HEK293 (cell line): ENCODE results near the gene NUDT5.

Experiments used
- CTCF ChIA-PET: fragments of 350-600 bp; formaldehyde crosslinking; extraction: SDS; loops from one replicate; lab custom pipeline; 2021; ENCODE audit warnings: antibody characterized with exemption; lab: Yijun Ruan, JAX
- POLR2A ChIA-PET: fragments of 300-600 bp; formaldehyde crosslinking; extraction: SDS; loops from one replicate; lab custom pipeline; 2020; ENCODE audit warnings: antibody characterized with exemption, inconsistent platforms; lab: Yijun Ruan, JAX
- H3K27ac ChIP-seq: fragments of 200-500 bp; sonication (Bioruptor generic); 2 replicates; pipeline ENCODE4 v1.5.1; 2014; ENCODE audit warnings: low read depth, low read length, control low read depth, inconsistent platforms; ENCODE audit errors: extremely low read depth
- H3K36me3 ChIP-seq, 2 experiments: fragments of 200-500 bp in 1 of 2; sonication (Bioruptor generic) in 1 of 2; 1 replicate in 1 of 2; 2 replicates in 1 of 2; pipeline ENCODE4 v1.5.1; 2014 to 2017; ENCODE audit warnings: inconsistent platforms in 2 of 2, low read length in 2 of 2; ENCODE audit not compliant: control insufficient read depth in 2 of 2, insufficient read depth in 1 of 2
- H3K4me1 ChIP-seq: fragments of 200-500 bp; sonication (Bioruptor generic); 2 replicates; pipeline ENCODE4 v1.5.1; 2014; ENCODE audit warnings: mild to moderate bottlenecking, low read length, inconsistent platforms; ENCODE audit not compliant: control insufficient read depth, insufficient read depth
- H3K4me3 ChIP-seq: 2 replicates; pipeline ENCODE4 v1.5.1; 2011; ENCODE audit warnings: low read depth, mild to moderate bottlenecking, control low read depth, low read length, moderate library complexity
- H3K9me3 ChIP-seq: fragments of 200-500 bp; sonication (Bioruptor generic); 2 replicates; pipeline ENCODE4 v1.5.1; 2014; ENCODE audit warnings: low read depth, low read length, inconsistent platforms; ENCODE audit not compliant: control insufficient read depth, insufficient read depth
- OSR2 ChIP-seq: fragments of 450-650 bp; formaldehyde crosslinking; IDR thresholded peaks from 2 replicates; pipeline ENCODE4 v1.5.1; 2016; ENCODE audit warnings: missing biosample characterization, missing genetic modification characterization
- ZFP3 ChIP-seq: fragments of 450-650 bp; formaldehyde crosslinking; IDR thresholded peaks from 2 replicates; pipeline ENCODE4 v1.5.1; 2016; ENCODE audit warnings: low read depth, missing biosample characterization, missing genetic modification characterization
- ZFP41 ChIP-seq: fragments of 450-650 bp; formaldehyde crosslinking; IDR thresholded peaks from 2 replicates; pipeline ENCODE4 v1.5.1; 2016; ENCODE audit warnings: missing biosample characterization, missing genetic modification characterization, borderline replicate concordance
- ZNF146 ChIP-seq: fragments of 450-650 bp; formaldehyde crosslinking; IDR thresholded peaks from 2 replicates; pipeline ENCODE4 v1.5.1; 2016; ENCODE audit warnings: missing biosample characterization, missing genetic modification characterization
- ZNF211 ChIP-seq: fragments of 450-650 bp; formaldehyde crosslinking; IDR thresholded peaks from 2 replicates; pipeline ENCODE4 v1.5.1; 2016; ENCODE audit warnings: low read depth, missing biosample characterization, missing genetic modification characterization
- ZNF221 ChIP-seq: fragments of 450-650 bp; formaldehyde crosslinking; IDR thresholded peaks from 2 replicates; pipeline ENCODE4 v1.5.1; 2017; ENCODE audit warnings: missing biosample characterization, missing genetic modification characterization, borderline replicate concordance
- ZNF558 ChIP-seq: fragments of 450-650 bp; formaldehyde crosslinking; IDR thresholded peaks from 2 replicates; pipeline ENCODE4 v1.5.1; 2016; ENCODE audit warnings: missing biosample characterization, missing genetic modification characterization
- ZNF561 ChIP-seq: fragments of 450-650 bp; IDR thresholded peaks from 2 replicates; pipeline ENCODE4 v1.5.1; 2018; ENCODE audit warnings: missing biosample characterization, missing genetic modification characterization, borderline replicate concordance
- ZNF571 ChIP-seq: fragments of 450-650 bp; formaldehyde crosslinking; IDR thresholded peaks from 2 replicates; pipeline ENCODE4 v1.5.0; 2017; ENCODE audit warnings: missing biosample characterization, missing genetic modification characterization
- ZNF600 ChIP-seq: fragments of 450-650 bp; formaldehyde crosslinking; IDR thresholded peaks from 2 replicates; pipeline ENCODE4 v1.5.1; 2016; ENCODE audit warnings: missing biosample characterization, missing genetic modification characterization
- ZNF707 ChIP-seq: fragments of 450-650 bp; formaldehyde crosslinking; IDR thresholded peaks from 2 replicates; pipeline ENCODE4 v1.5.1; 2016; ENCODE audit warnings: missing biosample characterization, missing genetic modification characterization
- ZNF768 ChIP-seq: fragments of 450-650 bp; formaldehyde crosslinking; IDR thresholded peaks from 2 replicates; pipeline ENCODE4 v1.5.1; 2018; ENCODE audit warnings: missing biosample characterization, mild to moderate bottlenecking, missing genetic modification characterization
- ZNF792 ChIP-seq: fragments of 450-650 bp; formaldehyde crosslinking; IDR thresholded peaks from 2 replicates; pipeline ENCODE4 v1.5.1; 2016; ENCODE audit warnings: missing biosample characterization, missing genetic modification characterization
- TF ChIP-seq, protein P1 (sequence below): fragments of 450-650 bp; formaldehyde crosslinking; IDR thresholded peaks from 2 replicates; pipeline ENCODE4 v1.5.1; 2017; ENCODE audit warnings: missing biosample characterization, missing genetic modification characterization
- TF ChIP-seq, protein P2 (sequence below): fragments of 450-650 bp; formaldehyde crosslinking; IDR thresholded peaks from 2 replicates; pipeline ENCODE4 v1.5.1; 2016; ENCODE audit warnings: missing biosample characterization, missing genetic modification characterization
- TF ChIP-seq, protein P3 (sequence below): sonication (generic); formaldehyde crosslinking; IDR thresholded peaks from 2 replicates; pipeline ENCODE4 v1.8.1; 2022; ENCODE audit warnings: mild to moderate bottlenecking, moderate library complexity, missing genetic modification reagents
- TF ChIP-seq, protein P4 (sequence below): fragments of 450-650 bp; formaldehyde crosslinking; IDR thresholded peaks from 2 replicates; pipeline ENCODE4 v1.5.1; 2016; ENCODE audit warnings: missing biosample characterization, missing genetic modification characterization
- TF ChIP-seq, protein P5 (sequence below): fragments of 450-650 bp; formaldehyde crosslinking; IDR thresholded peaks from 2 replicates; pipeline ENCODE4 v1.5.0; 2017; ENCODE audit warnings: missing biosample characterization, missing genetic modification characterization, borderline replicate concordance

Gene NUDT5

DNA sequence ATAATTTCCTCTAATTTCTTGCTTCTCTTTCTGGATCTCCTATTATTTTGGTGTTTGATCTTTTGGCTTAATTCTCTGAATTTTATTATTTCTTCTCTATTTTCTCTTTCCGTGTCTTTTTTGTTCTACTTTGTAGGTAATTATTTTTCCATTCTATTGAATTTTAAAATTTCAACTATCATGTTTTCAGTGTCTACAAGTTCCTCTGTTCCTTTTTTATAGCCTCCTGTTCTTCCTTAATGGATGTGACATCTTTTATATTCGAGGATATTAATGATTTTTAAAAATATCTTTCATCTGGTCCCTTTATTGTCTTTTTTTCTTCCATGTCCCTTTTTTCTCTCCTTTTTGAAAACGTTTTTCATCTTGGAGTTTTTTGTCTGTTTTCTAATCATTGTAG, 11.4 kb upstream of the NUDT5 start:
- no peak overlapping the region for H3K4me3 ChIP-seq
- CTCF ChIA-PET = interaction anchor here (4.8 kb wide), 1 partner anchor 8 kb away, joined by 29 read pairs; no protein-coding TSS in a partner anchor
- no peak for TF ChIP-seq ZFP3
- TF ChIP-seq ZNF792 (tag by site-specific recombination) = no peak
- no peak for TF ChIP-seq OSR2 (tag by site-specific recombination)
- TF ChIP-seq ZNF558 = peak; percentile 62; the same call in 1 of the 2 replicates
- TF ChIP-seq ZFP41 = no peak
- TF ChIP-seq, protein P1, sequence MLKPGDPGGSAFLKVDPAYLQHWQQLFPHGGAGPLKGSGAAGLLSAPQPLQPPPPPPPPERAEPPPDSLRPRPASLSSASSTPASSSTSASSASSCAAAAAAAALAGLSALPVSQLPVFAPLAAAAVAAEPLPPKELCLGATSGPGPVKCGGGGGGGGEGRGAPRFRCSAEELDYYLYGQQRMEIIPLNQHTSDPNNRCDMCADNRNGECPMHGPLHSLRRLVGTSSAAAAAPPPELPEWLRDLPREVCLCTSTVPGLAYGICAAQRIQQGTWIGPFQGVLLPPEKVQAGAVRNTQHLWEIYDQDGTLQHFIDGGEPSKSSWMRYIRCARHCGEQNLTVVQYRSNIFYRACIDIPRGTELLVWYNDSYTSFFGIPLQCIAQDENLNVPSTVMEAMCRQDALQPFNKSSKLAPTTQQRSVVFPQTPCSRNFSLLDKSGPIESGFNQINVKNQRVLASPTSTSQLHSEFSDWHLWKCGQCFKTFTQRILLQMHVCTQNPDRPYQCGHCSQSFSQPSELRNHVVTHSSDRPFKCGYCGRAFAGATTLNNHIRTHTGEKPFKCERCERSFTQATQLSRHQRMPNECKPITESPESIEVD = no peak
- TF ChIP-seq, protein P2, sequence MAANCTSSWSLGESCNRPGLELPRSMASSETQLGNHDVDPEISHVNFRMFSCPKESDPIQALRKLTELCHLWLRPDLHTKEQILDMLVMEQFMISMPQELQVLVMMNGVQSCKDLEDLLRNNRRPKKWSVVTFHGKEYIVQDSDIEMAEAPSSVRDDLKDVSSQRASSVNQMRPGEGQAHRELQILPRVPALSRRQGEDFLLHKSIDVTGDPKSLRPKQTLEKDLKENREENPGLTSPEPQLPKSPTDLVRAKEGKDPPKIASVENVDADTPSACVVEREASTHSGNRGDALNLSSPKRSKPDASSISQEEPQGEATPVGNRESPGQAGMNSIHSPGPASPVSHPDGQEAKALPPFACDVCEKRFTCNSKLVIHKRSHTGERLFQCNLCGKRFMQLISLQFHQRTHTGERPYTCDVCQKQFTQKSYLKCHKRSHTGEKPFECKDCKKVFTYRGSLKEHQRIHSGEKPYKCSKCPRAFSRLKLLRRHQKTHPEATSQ (tag by site-specific recombination) = no peak
- TF ChIP-seq ZNF211 (tag by site-specific recombination) = no peak
- TF ChIP-seq ZNF221 = no peak
- TF ChIP-seq, all 188 proteins: peak for 1
- Histone ChIP-seq H3K36me3 (peaks cover 59 to 84% of the 10 kb centered on the region in 2 experiments), H3K27ac (no peak overlapping the region), H3K9me3 (no peaks in the 10 kb centered on the region), H3K4me1 (no peaks in the 10 kb centered on the region)
- POLR2A ChIA-PET = interaction anchor here (0.6 to 1.3 kb wide), 2 partner anchors 11 to 28 kb away, joined by 3 read pairs; partner anchors contain the start of genes CDC123 and NUDT5

DNA sequence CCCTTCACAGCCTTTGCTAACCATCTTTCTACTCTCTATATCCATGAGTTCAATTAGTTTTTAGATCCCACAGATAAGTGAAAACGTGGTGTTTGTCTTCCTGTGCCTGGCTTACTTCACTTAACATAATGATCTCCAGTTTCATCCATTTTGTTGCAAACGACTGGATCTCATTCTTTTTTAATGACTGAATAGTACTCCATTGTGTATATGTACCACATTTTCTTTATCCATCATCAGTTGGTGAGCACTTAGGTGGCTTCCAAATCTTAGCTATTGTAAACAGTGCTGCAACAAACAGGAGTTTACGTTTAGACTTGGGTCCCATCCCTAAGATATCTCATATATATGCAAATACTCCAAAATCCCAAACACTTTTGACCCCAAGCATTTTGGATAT, 9.4 kb upstream of the NUDT5 start:
- no peaks in the 10 kb centered on the region for H3K4me1 ChIP-seq
- no peaks in the 10 kb centered on the region for H3K9me3 ChIP-seq
- H3K36me3 ChIP-seq = peaks cover 54 to 81% of the 10 kb centered on the region in 2 experiments
- H3K4me3 ChIP-seq = no peak overlapping the region
- ChIA-PET CTCF (interaction anchor here (4.8 kb wide), 1 partner anchor 10 kb away, joined by 29 read pairs; no protein-coding TSS in a partner anchor), POLR2A (no interaction called here)
- peak; percentile 59 for TF ChIP-seq ZNF146 (tag by site-specific recombination)
- TF ChIP-seq, protein P3, sequence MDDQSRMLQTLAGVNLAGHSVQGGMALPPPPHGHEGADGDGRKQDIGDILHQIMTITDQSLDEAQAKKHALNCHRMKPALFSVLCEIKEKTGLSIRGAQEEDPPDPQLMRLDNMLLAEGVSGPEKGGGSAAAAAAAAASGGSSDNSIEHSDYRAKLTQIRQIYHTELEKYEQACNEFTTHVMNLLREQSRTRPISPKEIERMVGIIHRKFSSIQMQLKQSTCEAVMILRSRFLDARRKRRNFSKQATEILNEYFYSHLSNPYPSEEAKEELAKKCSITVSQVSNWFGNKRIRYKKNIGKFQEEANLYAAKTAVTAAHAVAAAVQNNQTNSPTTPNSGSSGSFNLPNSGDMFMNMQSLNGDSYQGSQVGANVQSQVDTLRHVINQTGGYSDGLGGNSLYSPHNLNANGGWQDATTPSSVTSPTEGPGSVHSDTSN = no peak
- no peak overlapping the region for H3K27ac ChIP-seq

DNA sequence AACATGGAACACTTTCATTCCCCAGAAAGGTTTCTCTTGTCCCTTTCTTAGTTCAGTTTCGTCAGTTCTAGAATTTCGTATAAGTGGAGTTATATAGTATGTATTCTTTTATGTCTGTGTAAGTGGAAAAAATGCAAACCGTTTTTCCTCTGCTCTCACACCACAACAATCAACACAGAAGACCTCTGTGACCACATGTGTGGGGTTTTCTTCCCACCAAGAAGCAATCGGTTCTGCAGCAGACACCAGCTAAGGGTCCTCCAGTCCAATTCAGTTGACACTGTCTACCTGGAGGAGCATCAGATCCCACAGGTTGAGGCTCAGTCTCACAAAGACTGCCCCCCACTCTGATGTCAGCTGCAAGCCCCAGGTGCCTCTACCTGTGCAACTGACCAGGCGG, 6.5 kb upstream of the NUDT5 start:
- H3K9me3 ChIP-seq = no peaks in the 10 kb centered on the region
- peaks cover 53 to 72% of the 10 kb centered on the region in 2 experiments for H3K36me3 ChIP-seq
- H3K4me3 ChIP-seq = no peak overlapping the region
- H3K27ac ChIP-seq = no peak overlapping the region
- CTCF ChIA-PET = interaction anchor here (0.8 to 4.8 kb wide), 2 partner anchors 12 kb away, joined by 4 to 29 read pairs; no protein-coding TSS in a partner anchor
- TF ChIP-seq ZNF561 (tag by site-specific recombination) (no peak), ZNF768 (tag by site-specific recombination) (no peak), ZNF600 (tag by site-specific recombination) (no peak), ZNF571 (tag by site-specific recombination) (no peak)
- no peaks in the 10 kb centered on the region for H3K4me1 ChIP-seq
- POLR2A ChIA-PET = no interaction called here

DNA sequence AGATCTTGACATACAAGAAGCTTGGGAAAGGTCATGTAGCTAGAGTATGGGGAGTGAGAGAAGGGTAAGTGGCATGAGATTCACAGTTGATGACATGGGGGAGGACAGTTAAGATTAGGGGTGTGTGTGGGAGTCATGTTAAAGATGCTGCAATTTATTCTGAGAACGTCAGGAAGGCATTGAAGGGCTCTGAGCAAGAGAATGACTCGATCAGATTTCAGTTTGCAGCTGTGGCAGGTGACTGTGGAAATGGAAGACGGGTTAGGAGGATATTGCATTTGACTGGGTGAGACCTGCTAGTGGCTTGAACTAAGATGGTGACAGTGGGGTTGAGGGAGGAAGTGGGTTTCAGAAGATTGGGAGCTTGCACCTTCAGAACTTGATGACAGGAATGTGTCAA, 5.9 kb upstream of the NUDT5 start:
- no peaks in the 10 kb centered on the region for H3K9me3 ChIP-seq
- no peak overlapping the region for H3K27ac ChIP-seq
- peaks cover 53 to 71% of the 10 kb centered on the region in 2 experiments for H3K36me3 ChIP-seq
- H3K4me3 ChIP-seq = no peak overlapping the region
- CTCF ChIA-PET = interaction anchor here (0.8 kb wide), 1 partner anchor 13 kb away, joined by 4 read pairs; no protein-coding TSS in a partner anchor
- H3K4me1 ChIP-seq = no peaks in the 10 kb centered on the region
- POLR2A ChIA-PET = no interaction called here
- TF ChIP-seq, protein P4, sequence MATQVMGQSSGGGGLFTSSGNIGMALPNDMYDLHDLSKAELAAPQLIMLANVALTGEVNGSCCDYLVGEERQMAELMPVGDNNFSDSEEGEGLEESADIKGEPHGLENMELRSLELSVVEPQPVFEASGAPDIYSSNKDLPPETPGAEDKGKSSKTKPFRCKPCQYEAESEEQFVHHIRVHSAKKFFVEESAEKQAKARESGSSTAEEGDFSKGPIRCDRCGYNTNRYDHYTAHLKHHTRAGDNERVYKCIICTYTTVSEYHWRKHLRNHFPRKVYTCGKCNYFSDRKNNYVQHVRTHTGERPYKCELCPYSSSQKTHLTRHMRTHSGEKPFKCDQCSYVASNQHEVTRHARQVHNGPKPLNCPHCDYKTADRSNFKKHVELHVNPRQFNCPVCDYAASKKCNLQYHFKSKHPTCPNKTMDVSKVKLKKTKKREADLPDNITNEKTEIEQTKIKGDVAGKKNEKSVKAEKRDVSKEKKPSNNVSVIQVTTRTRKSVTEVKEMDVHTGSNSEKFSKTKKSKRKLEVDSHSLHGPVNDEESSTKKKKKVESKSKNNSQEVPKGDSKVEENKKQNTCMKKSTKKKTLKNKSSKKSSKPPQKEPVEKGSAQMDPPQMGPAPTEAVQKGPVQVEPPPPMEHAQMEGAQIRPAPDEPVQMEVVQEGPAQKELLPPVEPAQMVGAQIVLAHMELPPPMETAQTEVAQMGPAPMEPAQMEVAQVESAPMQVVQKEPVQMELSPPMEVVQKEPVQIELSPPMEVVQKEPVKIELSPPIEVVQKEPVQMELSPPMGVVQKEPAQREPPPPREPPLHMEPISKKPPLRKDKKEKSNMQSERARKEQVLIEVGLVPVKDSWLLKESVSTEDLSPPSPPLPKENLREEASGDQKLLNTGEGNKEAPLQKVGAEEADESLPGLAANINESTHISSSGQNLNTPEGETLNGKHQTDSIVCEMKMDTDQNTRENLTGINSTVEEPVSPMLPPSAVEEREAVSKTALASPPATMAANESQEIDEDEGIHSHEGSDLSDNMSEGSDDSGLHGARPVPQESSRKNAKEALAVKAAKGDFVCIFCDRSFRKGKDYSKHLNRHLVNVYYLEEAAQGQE (tag by site-specific recombination) = no peak
- TF ChIP-seq ZNF707 (tag by site-specific recombination) = no peak
- TF ChIP-seq, protein P5, sequence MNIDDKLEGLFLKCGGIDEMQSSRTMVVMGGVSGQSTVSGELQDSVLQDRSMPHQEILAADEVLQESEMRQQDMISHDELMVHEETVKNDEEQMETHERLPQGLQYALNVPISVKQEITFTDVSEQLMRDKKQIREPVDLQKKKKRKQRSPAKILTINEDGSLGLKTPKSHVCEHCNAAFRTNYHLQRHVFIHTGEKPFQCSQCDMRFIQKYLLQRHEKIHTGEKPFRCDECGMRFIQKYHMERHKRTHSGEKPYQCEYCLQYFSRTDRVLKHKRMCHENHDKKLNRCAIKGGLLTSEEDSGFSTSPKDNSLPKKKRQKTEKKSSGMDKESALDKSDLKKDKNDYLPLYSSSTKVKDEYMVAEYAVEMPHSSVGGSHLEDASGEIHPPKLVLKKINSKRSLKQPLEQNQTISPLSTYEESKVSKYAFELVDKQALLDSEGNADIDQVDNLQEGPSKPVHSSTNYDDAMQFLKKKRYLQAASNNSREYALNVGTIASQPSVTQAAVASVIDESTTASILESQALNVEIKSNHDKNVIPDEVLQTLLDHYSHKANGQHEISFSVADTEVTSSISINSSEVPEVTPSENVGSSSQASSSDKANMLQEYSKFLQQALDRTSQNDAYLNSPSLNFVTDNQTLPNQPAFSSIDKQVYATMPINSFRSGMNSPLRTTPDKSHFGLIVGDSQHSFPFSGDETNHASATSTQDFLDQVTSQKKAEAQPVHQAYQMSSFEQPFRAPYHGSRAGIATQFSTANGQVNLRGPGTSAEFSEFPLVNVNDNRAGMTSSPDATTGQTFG (tag by site-specific recombination) = no peak
